ENCODE results near the gene LDB2.

The LDB2 gene

GRCh38 chr4:16715482-16715881 lies 183.0 kb downstream of the LDB2 start:
- DNase-seq: no peak

GRCh38 chr4:16714191-16714590 lies 184.3 kb downstream of the LDB2 start:
- DNase-seq: no peak

- DNase-seq: no peak
Observed at GRCh38 chr4:16713696-16714095, 184.7 kb downstream of the LDB2 start.

GRCh38 chr4:16713271-16713670 lies 185.2 kb downstream of the LDB2 start:
- DNase-seq: no peak

GRCh38 chr4:16710198-16710597 lies 188.2 kb downstream of the LDB2 start:
- DNase-seq: no peak

GRCh38 chr4:16707874-16708273 lies 190.6 kb downstream of the LDB2 start:
- no peak for DNase-seq

GRCh38 chr4:16706251-16706650 lies 192.2 kb downstream of the LDB2 start:
- DNase-seq: no peak

- no peak for DNase-seq
Observed at GRCh38 chr4:16705341-16705740, 193.1 kb downstream of the LDB2 start.

- DNase-seq: no peak
Observed at GRCh38 chr4:16704489-16704888, 194.0 kb downstream of the LDB2 start.

GRCh38 chr4:16695896-16696295 lies 202.5 kb downstream of the LDB2 start:
- no peak for DNase-seq

GRCh38 chr4:16694884-16695276 lies 203.6 kb downstream of the LDB2 start:
- no peak for DNase-seq

- DNase-seq: no peak
Observed at GRCh38 chr4:16694173-16694883, 204.1 kb downstream of the LDB2 start.

- no peak for DNase-seq
Observed at GRCh38 chr4:16693641-16694040, 204.8 kb downstream of the LDB2 start.

- DNase-seq: peak; percentile 53
Observed at GRCh38 chr4:16692961-16693506, 205.4 kb downstream of the LDB2 start.

GRCh38 chr4:16692524-16692923 lies 205.9 kb downstream of the LDB2 start:
- DNase-seq: peak; percentile 54

GRCh38 chr4:16692046-16692445 lies 206.4 kb downstream of the LDB2 start:
- no peak for DNase-seq

- DNase-seq: no peak
Observed at GRCh38 chr4:16691450-16691849, 207.0 kb downstream of the LDB2 start.

- no peak for DNase-seq
Observed at GRCh38 chr4:16687845-16688244, 210.6 kb downstream of the LDB2 start.

- no peak for DNase-seq
Observed at GRCh38 chr4:16687011-16687410, 211.4 kb downstream of the LDB2 start.

GRCh38 chr4:16686195-16686594 lies 212.2 kb downstream of the LDB2 start:
- DNase-seq: no peak

GRCh38 chr4:16685536-16685935 lies 212.9 kb downstream of the LDB2 start:
- no peak for DNase-seq

GRCh38 chr4:16684935-16685334 lies 213.5 kb downstream of the LDB2 start:
- no peak for DNase-seq

GRCh38 chr4:16684097-16684496 lies 214.3 kb downstream of the LDB2 start:
- DNase-seq: peak; percentile 30

GRCh38 chr4:16682975-16683374 lies 215.5 kb downstream of the LDB2 start:
- DNase-seq: no peak

Measured in right hindlimb (tissue), 1 donor.